ENCODE data around the gene LRRC58.

Gene LRRC58

DNA sequence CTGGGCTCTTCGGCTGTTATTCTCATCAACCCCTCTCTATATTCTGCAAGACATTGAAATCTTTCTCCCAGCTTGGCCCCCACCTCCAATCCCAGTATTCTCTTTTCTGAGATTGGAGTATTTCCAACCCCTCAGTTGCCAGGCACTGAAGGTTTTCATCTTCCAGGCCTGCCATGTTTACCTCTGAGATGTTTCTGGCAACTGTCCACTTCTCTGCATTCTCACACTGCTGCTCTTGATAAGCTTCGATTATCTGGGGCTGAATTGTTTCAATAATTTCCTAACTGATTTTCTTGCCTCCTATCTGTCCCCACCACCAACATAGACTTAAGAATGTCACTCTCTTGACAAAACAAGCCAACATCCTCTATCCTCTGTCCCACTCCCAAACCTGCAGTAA is 62.7 kb downstream of the LRRC58 start:
- Histone ChIP-seq H3K9me3 (ENCODE audit: severe bottlenecking) (no peaks in the 10 kb centered on the region), H3K36me3 (ENCODE audit: low read depth) (no peaks in the 10 kb centered on the region), H3K27me3 (ENCODE audit: insufficient read depth, poor library complexity, severe bottlenecking) (no peaks in the 10 kb centered on the region), H3K27ac (ENCODE audit: poor library complexity, severe bottlenecking) (no peak overlapping the region), H3K4me3 (ENCODE audit: severe bottlenecking) (no peak overlapping the region), H3K4me1 (ENCODE audit: insufficient read depth, poor library complexity, severe bottlenecking) (no peaks in the 10 kb centered on the region)
- TF ChIP-seq, protein P1, sequence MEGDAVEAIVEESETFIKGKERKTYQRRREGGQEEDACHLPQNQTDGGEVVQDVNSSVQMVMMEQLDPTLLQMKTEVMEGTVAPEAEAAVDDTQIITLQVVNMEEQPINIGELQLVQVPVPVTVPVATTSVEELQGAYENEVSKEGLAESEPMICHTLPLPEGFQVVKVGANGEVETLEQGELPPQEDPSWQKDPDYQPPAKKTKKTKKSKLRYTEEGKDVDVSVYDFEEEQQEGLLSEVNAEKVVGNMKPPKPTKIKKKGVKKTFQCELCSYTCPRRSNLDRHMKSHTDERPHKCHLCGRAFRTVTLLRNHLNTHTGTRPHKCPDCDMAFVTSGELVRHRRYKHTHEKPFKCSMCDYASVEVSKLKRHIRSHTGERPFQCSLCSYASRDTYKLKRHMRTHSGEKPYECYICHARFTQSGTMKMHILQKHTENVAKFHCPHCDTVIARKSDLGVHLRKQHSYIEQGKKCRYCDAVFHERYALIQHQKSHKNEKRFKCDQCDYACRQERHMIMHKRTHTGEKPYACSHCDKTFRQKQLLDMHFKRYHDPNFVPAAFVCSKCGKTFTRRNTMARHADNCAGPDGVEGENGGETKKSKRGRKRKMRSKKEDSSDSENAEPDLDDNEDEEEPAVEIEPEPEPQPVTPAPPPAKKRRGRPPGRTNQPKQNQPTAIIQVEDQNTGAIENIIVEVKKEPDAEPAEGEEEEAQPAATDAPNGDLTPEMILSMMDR (IDR thresholded peaks at IDR 0.05; ENCODE audit: poor library complexity, severe bottlenecking) = no peak
- DNase-seq (ENCODE audit: low spot score) = no peak
- no peak for ATAC-seq (ENCODE audit: low read depth)

DNA sequence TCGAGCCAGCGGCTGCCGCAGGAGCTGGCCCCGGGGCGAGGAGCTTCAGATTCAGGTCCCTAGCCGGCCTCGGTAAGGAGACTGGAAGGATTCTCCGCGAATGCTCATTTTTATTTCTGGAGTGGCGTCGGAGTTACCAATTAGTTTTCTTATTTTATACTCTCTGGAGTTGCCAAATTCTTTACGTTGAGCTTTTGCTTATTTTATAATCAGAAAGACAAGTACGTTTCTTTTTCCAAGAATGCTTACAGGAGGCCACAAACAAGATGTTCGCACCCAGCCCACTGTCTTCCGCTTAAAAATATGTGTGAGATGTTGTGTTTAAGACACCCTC is 63.7 kb downstream of the LRRC58 start:
- H3K27me3 ChIP-seq (ENCODE audit: insufficient read depth, poor library complexity, severe bottlenecking) = no peaks in the 10 kb centered on the region
- H3K4me3 ChIP-seq (ENCODE audit: severe bottlenecking) = peak overlapping the region; percentile 39
- DNase-seq (ENCODE audit: low spot score) = no peak
- no peaks in the 10 kb centered on the region for H3K9me3 ChIP-seq (ENCODE audit: severe bottlenecking)
- no peaks in the 10 kb centered on the region for H3K36me3 ChIP-seq (ENCODE audit: low read depth)
- TF ChIP-seq, protein P1 (IDR thresholded peaks at IDR 0.05; ENCODE audit: poor library complexity, severe bottlenecking) = no peak
- H3K4me1 ChIP-seq (ENCODE audit: insufficient read depth, poor library complexity, severe bottlenecking) = no peaks in the 10 kb centered on the region
- no peak overlapping the region for H3K27ac ChIP-seq (ENCODE audit: poor library complexity, severe bottlenecking)
- ATAC-seq (ENCODE audit: low read depth) = no peak

DNA sequence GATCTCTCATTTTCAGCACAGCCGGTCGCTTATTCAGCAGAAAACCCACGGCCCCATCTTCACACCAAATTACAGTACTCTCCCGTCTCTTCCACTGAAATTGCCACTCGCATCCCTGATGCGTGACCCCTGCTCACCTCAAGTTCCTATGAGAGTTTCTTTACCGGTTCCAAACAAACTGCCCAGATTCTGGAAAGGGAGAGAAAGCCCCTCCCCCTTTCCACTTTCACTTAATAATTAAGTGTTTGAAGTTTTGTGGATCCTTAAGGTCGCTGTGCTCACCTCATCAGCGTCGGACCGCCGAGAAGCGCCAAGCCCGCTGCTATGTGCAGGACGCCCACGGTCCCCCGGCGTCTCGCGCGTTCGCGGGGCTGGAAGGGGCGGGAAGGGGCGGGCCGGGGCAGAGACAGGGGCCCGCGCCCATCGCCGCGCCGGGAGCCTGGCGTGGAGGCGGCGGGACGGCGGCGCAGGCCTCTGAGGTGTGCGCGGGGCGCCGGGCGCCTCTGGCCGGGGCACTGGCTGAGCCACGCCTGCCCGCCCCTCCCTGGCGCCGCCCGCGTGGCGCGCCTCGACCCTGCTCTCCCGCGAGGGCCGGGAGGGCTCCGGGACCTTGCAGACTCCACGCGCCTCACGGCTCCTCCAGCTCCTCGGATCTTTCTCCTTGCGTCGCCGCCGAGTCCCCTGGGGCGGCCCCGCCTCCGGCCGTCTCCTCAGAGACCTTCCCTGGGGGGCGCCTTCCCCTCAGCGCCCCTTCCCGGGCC is 64.2 kb downstream of the LRRC58 start, which contains the start of gene GPR156:
TSS of gene GPR156 (minus strand) at position 476 of the 761 bp plus-strand sequence. CDS start 41,124 bp downstream, outside the sequence.
- H3K27me3 ChIP-seq (ENCODE audit: insufficient read depth, poor library complexity, severe bottlenecking) = no peaks in the 10 kb centered on the region
- no peaks in the 10 kb centered on the region for H3K4me1 ChIP-seq (ENCODE audit: insufficient read depth, poor library complexity, severe bottlenecking)
- no peak for DNase-seq (ENCODE audit: low spot score)
- TF ChIP-seq, protein P1 (IDR thresholded peaks at IDR 0.05; ENCODE audit: poor library complexity, severe bottlenecking) = no peak
- no peaks in the 10 kb centered on the region for H3K9me3 ChIP-seq (ENCODE audit: severe bottlenecking)
- no peaks in the 10 kb centered on the region for H3K36me3 ChIP-seq (ENCODE audit: low read depth)
- H3K4me3 ChIP-seq (ENCODE audit: severe bottlenecking) = peak within 1 kb of the TSS; percentile 39
- H3K27ac ChIP-seq (ENCODE audit: poor library complexity, severe bottlenecking) = no peak within 1 kb of the TSS
- peak; percentile 81 for ATAC-seq (ENCODE audit: low read depth)

DNA sequence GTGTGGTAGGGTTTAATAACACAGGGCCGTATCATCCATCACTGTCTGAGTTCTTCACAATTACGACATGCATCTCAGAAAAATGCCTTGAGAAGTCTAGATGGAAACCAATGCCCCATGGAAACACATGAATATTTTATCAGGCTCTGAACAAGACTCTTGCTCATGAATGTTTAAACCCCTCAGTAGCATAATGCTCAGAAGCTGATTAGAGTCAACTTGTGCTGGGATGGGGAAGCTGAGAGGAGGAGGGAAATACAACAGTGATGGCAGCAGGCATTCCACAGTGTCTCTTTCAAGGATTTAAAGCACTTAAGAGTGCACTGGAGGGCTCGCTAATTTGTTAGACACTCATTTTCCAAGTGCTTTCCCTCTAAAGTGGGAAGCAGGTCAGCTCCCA is 67.9 kb downstream of the LRRC58 start:
- Histone ChIP-seq H3K27ac (ENCODE audit: poor library complexity, severe bottlenecking) (no peak overlapping the region), H3K27me3 (ENCODE audit: insufficient read depth, poor library complexity, severe bottlenecking) (no peaks in the 10 kb centered on the region), H3K4me3 (ENCODE audit: severe bottlenecking) (no peak overlapping the region), H3K4me1 (ENCODE audit: insufficient read depth, poor library complexity, severe bottlenecking) (no peaks in the 10 kb centered on the region), H3K9me3 (ENCODE audit: severe bottlenecking) (no peaks in the 10 kb centered on the region), H3K36me3 (ENCODE audit: low read depth) (0 out of 2 replicates have a peak, but pooled peaks cover 3% of the 10 kb centered on the region)
- ATAC-seq (ENCODE audit: low read depth) (no peak), DNase-seq (ENCODE audit: low spot score) (no peak)
- TF ChIP-seq, protein P1 (IDR thresholded peaks at IDR 0.05; ENCODE audit: poor library complexity, severe bottlenecking) = no peak

DNA sequence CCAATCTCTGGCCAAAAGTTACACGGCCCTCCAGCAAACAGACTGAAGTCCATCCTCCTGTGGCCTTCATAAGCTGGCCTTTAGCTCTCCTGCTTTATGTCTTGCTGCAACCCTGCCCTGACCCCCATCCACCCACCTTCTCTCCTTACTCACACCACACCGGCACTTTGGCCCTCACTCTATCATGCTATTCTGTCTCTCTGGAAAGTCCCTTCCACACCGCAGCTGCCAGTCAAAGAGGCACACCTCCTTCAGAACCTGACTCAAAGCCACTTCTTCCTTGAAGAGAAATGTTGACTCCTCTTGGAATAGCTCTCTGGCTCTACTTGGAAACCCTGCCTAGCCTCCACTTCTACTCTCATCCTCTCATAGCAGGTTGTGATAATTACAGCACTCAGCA is 68.6 kb downstream of the LRRC58 start:
- DNase-seq (ENCODE audit: low spot score) = no peak
- no peak for ATAC-seq (ENCODE audit: low read depth)

More for the DNA sequence above, 68.6 kb downstream of the LRRC58 start:
- TF ChIP-seq, protein P1 (IDR thresholded peaks at IDR 0.05; ENCODE audit: poor library complexity, severe bottlenecking) = no peak
- H3K4me3 ChIP-seq (ENCODE audit: severe bottlenecking) = no peak overlapping the region
- H3K4me1 ChIP-seq (ENCODE audit: insufficient read depth, poor library complexity, severe bottlenecking) = no peaks in the 10 kb centered on the region
- H3K9me3 ChIP-seq (ENCODE audit: severe bottlenecking) = no peaks in the 10 kb centered on the region
- 0 out of 2 replicates have a peak, but pooled peaks cover 3% of the 10 kb centered on the region for H3K36me3 ChIP-seq (ENCODE audit: low read depth)
- no peaks in the 10 kb centered on the region for H3K27me3 ChIP-seq (ENCODE audit: insufficient read depth, poor library complexity, severe bottlenecking)
- no peak overlapping the region for H3K27ac ChIP-seq (ENCODE audit: poor library complexity, severe bottlenecking)
